HEK293T (cell line): ENCODE measurements around the gene KIAA1549.

Experiments
- ARNT ChIP-seq: fragments of 450-650 bp; IDR thresholded peaks from 2 replicates; pipeline ENCODE4 v1.6.1; 2017; ENCODE audit warnings: mild to moderate bottlenecking
- BHLHE40 ChIP-seq: fragments of 450-650 bp; IDR thresholded peaks from 2 replicates; pipeline ENCODE4 v1.6.1; 2016; ENCODE audit warnings: mild to moderate bottlenecking, moderate library complexity, borderline replicate concordance
- NFRKB ChIP-seq: fragments of 450-650 bp; IDR thresholded peaks from 2 replicates; pipeline ENCODE4 v1.6.1; 2016; ENCODE audit warnings: mild to moderate bottlenecking, moderate library complexity

- TF ChIP-seq NFRKB, result no peak
- no peak for TF ChIP-seq ARNT
- no peak for TF ChIP-seq BHLHE40
Observed at GRCh38 chr7:138879356-138879755, 101.8 kb downstream of the KIAA1549 start.
